ENCODE measurements around the gene NSF.

DNA sequence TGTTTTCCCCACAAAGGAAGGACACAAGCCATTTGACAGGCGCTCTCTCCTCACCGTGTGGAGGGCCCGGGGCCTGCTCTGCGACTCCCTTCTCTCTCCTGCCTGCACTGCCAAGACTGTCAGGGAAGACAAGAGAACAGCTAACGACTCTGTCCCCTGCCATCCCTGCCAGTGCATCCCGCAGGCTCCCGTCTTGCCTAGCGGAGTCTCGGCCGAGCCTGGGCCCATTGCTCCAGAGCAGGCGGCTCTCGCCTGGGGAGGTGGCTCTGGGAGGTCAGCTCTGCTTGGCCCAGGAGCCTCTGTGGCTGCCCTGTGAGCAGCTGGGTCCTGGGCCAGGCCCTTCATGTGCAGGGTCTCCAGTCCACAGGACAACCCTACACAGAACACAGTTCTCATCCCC is 175.0 kb downstream of the NSF start:
- TF ChIP-seq PPARA (CRISPR knock-in tag; IDR thresholded peaks at IDR 0.05; ENCODE audit: borderline replicate concordance), result no peak
- TF ChIP-seq, protein P1, sequence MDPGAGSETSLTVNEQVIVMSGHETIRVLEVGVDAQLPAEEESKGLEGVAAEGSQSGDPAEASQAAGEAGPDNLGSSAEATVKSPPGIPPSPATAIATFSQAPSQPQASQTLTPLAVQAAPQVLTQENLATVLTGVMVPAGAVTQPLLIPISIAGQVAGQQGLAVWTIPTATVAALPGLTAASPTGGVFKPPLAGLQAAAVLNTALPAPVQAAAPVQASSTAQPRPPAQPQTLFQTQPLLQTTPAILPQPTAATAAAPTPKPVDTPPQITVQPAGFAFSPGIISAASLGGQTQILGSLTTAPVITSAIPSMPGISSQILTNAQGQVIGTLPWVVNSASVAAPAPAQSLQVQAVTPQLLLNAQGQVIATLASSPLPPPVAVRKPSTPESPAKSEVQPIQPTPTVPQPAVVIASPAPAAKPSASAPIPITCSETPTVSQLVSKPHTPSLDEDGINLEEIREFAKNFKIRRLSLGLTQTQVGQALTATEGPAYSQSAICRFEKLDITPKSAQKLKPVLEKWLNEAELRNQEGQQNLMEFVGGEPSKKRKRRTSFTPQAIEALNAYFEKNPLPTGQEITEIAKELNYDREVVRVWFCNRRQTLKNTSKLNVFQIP (CRISPR knock-in tag; IDR thresholded peaks at IDR 0.05; ENCODE audit: borderline replicate concordance, low read depth), result no peak
- no peak for TF ChIP-seq SNAI2 (CRISPR knock-in tag; IDR thresholded peaks at IDR 0.05)
- no peak for TF ChIP-seq ZNF565 (CRISPR knock-in tag; conservative IDR thresholded peaks at IDR 0.05; ENCODE audit: low read depth)
- TF ChIP-seq ZFP30 (CRISPR knock-in tag; IDR thresholded peaks at IDR 0.05), result no peak
- no peak for TF ChIP-seq ZC3H10 (CRISPR knock-in tag; IDR thresholded peaks at IDR 0.05)
- TF ChIP-seq, protein P2, sequence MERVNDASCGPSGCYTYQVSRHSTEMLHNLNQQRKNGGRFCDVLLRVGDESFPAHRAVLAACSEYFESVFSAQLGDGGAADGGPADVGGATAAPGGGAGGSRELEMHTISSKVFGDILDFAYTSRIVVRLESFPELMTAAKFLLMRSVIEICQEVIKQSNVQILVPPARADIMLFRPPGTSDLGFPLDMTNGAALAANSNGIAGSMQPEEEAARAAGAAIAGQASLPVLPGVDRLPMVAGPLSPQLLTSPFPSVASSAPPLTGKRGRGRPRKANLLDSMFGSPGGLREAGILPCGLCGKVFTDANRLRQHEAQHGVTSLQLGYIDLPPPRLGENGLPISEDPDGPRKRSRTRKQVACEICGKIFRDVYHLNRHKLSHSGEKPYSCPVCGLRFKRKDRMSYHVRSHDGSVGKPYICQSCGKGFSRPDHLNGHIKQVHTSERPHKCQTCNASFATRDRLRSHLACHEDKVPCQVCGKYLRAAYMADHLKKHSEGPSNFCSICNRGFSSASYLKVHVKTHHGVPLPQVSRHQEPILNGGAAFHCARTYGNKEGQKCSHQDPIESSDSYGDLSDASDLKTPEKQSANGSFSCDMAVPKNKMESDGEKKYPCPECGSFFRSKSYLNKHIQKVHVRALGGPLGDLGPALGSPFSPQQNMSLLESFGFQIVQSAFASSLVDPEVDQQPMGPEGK (CRISPR knock-in tag; IDR thresholded peaks at IDR 0.05; ENCODE audit: borderline replicate concordance), result no peak
